GM23338 (cell line): Measurements from ENCODE around the gene XIRP2. TPM values are rescaled to one million over a fixed set of nuclear protein-coding genes. Genes with fewer than 3 reads are reported as not detected.
"Not testable (repeated sequence)": the region's sequence is repeated elsewhere in the genome, so short reads cannot be mapped to it uniquely, and the experiment has no call there.

ENCODE experiments used
- ATAC-seq: fragments of 200-7000 bp; cut with Tn5 transposase; 3 replicates; pipeline ENCODE4 v1.9.1; 2020
- DNase-seq: peaks from one replicate; pipeline ENCODE4 v3.0.0-alpha.2; 2015; ENCODE audit warnings: low spot score
- H2AFZ ChIP-seq: fragments of 200-600 bp; sonication (generic); 2 replicates; pipeline ENCODE4 v1.8.0; 2016; ENCODE audit warnings: antibody characterized with exemption, mild to moderate bottlenecking, moderate library complexity
- H3F3A ChIP-seq: fragments of 200-600 bp; sonication (generic); replicated peaks from 2 replicates; pipeline ENCODE4 v1.8.0; 2017; ENCODE audit warnings: antibody characterized with exemption, mixed run types, low read depth
- H3K27ac ChIP-seq: fragments of 200-600 bp; sonication (generic); 2 replicates; pipeline ENCODE4 v1.6.1; 2016; ENCODE audit warnings: low read depth
- H3K27me3 ChIP-seq: fragments of 200-600 bp; sonication (generic); 2 replicates; pipeline ENCODE4 v1.8.0; 2016; ENCODE audit warnings: mild to moderate bottlenecking, mixed run types, moderate library complexity; ENCODE audit not compliant: insufficient read depth
- H3K36me3 ChIP-seq: fragments of 200-600 bp; sonication (generic); 2 replicates; pipeline ENCODE4 v1.8.0; 2016; ENCODE audit warnings: mild to moderate bottlenecking; ENCODE audit not compliant: insufficient read depth
- H3K4me1 ChIP-seq: fragments of 200-600 bp; sonication (generic); 2 replicates; pipeline ENCODE4 v1.8.0; 2016; ENCODE audit warnings: mild to moderate bottlenecking, moderate library complexity; ENCODE audit not compliant: insufficient read depth
- H3K4me2 ChIP-seq: fragments of 200-600 bp; sonication (generic); 2 replicates; pipeline ENCODE4 v1.7.1; 2017; ENCODE audit warnings: mixed run types
- H3K4me3 ChIP-seq: fragments of 200-600 bp; sonication (generic); 2 replicates; pipeline ENCODE4 v1.6.1; 2016; ENCODE audit warnings: mixed run types
- H3K79me2 ChIP-seq: fragments of 200-600 bp; sonication (generic); replicated peaks from 2 replicates; pipeline ENCODE4 v1.8.0; 2017; ENCODE audit warnings: mild to moderate bottlenecking; ENCODE audit not compliant: insufficient read depth
- H3K9me2 ChIP-seq: fragments of 200-600 bp; sonication (generic); 2 replicates; pipeline ENCODE4 v1.8.0; 2017; ENCODE audit not compliant: insufficient read depth
- H4K20me1 ChIP-seq: fragments of 200-600 bp; sonication (generic); replicated peaks from 2 replicates; pipeline ENCODE4 v1.8.0; 2017; ENCODE audit warnings: mild to moderate bottlenecking; ENCODE audit not compliant: insufficient read depth
- H3K27ac Mint-ChIP-seq: 2 replicates; pipeline ENCODE4 v1.8.0; 2020; ENCODE audit warnings: inconsistent platforms, mild to moderate bottlenecking, moderate library complexity, mixed read lengths
- H3K27me3 Mint-ChIP-seq: 3 replicates; pipeline ENCODE4 v1.8.0; 2022; ENCODE audit warnings: low read depth, mild to moderate bottlenecking, moderate library complexity, mixed read lengths, inconsistent platforms; ENCODE audit not compliant: insufficient read depth, poor library complexity
- H3K36me3 Mint-ChIP-seq: 3 replicates; pipeline ENCODE4 v1.8.0; 2021; ENCODE audit warnings: low read depth, mild to moderate bottlenecking, inconsistent platforms, moderate library complexity, mixed read lengths
- H3K4me1 Mint-ChIP-seq: 3 replicates; pipeline ENCODE4 v1.8.0; 2020; ENCODE audit warnings: mild to moderate bottlenecking, inconsistent platforms, mixed read lengths
- H3K4me3 Mint-ChIP-seq: 3 replicates; pipeline ENCODE4 v1.8.0; 2021; ENCODE audit warnings: moderate library complexity, mild to moderate bottlenecking, inconsistent platforms, mixed read lengths
- H3K9me3 Mint-ChIP-seq: 3 replicates; pipeline ENCODE4 v1.8.0; 2020; ENCODE audit warnings: moderate library complexity, mild to moderate bottlenecking, inconsistent platforms, mixed read lengths
- CREB1 ChIP-seq: fragments of 250-450 bp; sonication (Bioruptor Pico); IDR thresholded peaks from 2 replicates; pipeline ENCODE4 v1.5.0; 2020; ENCODE audit warnings: low read depth, mild to moderate bottlenecking, moderate library complexity
- EZH2 ChIP-seq: fragments of 200-600 bp; sonication (generic); IDR thresholded peaks from one replicate; pipeline ENCODE4 v1.8.0; 2017; ENCODE audit warnings: antibody characterized with exemption, mild to moderate bottlenecking, low read depth; ENCODE audit not compliant: unreplicated experiment
- EZH2phosphoT487 ChIP-seq: fragments of 200-600 bp; sonication (generic); IDR thresholded peaks from one replicate; pipeline ENCODE4 v1.8.1; 2018; ENCODE audit warnings: antibody characterized with exemption; ENCODE audit not compliant: unreplicated experiment
- JUNB ChIP-seq: IDR thresholded peaks from one replicate; pipeline ENCODE4 v1.6.1; 2016; ENCODE audit warnings: antibody characterized with exemption; ENCODE audit not compliant: unreplicated experiment
- NANOG ChIP-seq: IDR thresholded peaks from 2 replicates; pipeline ENCODE4 v1.6.1; 2016; ENCODE audit warnings: antibody characterized with exemption, borderline replicate concordance
- POLR2AphosphoS5 ChIP-seq: IDR thresholded peaks from 2 replicates; pipeline ENCODE4 v1.6.1; 2016; ENCODE audit warnings: antibody characterized with exemption, low read depth
- REST ChIP-seq: IDR thresholded peaks from one replicate; pipeline ENCODE4 v1.6.1; 2018; ENCODE audit warnings: antibody characterized with exemption; ENCODE audit not compliant: unreplicated experiment
- STAT1 ChIP-seq: IDR thresholded peaks from one replicate; pipeline ENCODE4 v1.6.1; 2016; ENCODE audit warnings: antibody characterized with exemption; ENCODE audit not compliant: unreplicated experiment
- ZNF114 ChIP-seq: fragments of 250-450 bp; sonication (Bioruptor Pico); IDR thresholded peaks from 2 replicates; pipeline ENCODE4 v1.5.0; 2020; ENCODE audit warnings: mild to moderate bottlenecking, moderate library complexity
- ZNF331 ChIP-seq: fragments of 250-450 bp; sonication (Bioruptor Pico); IDR thresholded peaks from 2 replicates; pipeline ENCODE4 v1.5.0; 2020; ENCODE audit warnings: low read depth, mild to moderate bottlenecking, moderate library complexity
- polyA plus RNA-seq: library from polyadenylated mRNA; unstranded; fragments of >200 nt; fragmentation: Nextera tagmentation; extraction: Ambion mirVana; gene quantifications from 2 replicates; pipeline ENCODE4 v1.2.1, GENCODE V29; 2016
- total RNA-seq: library from RNA; depleted of rRNA; stranded (reverse); fragments of >200 nt; shearing (Covaris generic); gene quantifications from 2 replicates; pipeline ENCODE4 v1.2.3, GENCODE V29; 2014
- TF ChIP-seq, protein P1 (sequence below): IDR thresholded peaks from 2 replicates; pipeline ENCODE4 v1.6.1; 2016; ENCODE audit warnings: antibody characterized with exemption
- TF ChIP-seq, protein P2 (sequence below): fragments of 250-450 bp; sonication (Bioruptor Pico); IDR thresholded peaks from 2 replicates; pipeline ENCODE4 v1.5.0; 2020; ENCODE audit warnings: mild to moderate bottlenecking, moderate library complexity

Gene XIRP2
- total and polyA plus RNA-seq, 2 experiments from 2014 or later: 0.17 to 0.31 TPM

DNA sequence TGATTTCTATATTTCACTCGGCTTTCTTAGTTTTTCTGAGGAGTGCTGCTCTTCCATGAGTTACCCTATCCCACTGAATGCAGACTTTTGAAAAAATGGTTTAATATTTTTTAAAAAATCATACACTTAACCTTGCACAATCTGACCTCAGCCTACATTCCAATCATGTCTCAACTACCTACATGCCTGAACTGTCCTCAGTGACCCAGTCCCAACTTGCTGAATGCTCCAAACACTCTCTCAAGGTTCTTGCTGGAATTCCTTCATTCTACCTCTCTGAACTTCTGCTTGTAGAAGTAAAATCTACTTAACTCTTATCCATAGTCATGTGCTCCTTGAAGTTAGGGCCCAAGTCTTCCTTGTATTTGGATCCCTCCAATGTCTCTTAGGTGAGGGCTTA lies 181.6 kb downstream of the XIRP2 start:
- no peak for TF ChIP-seq EZH2
- no peak for TF ChIP-seq CREB1 (CRISPR knock-in tag)
- TF ChIP-seq ZNF331 (CRISPR knock-in tag): no peak
- TF ChIP-seq POLR2AphosphoS5: no peak
- TF ChIP-seq NANOG: no peak
- TF ChIP-seq, protein P1, sequence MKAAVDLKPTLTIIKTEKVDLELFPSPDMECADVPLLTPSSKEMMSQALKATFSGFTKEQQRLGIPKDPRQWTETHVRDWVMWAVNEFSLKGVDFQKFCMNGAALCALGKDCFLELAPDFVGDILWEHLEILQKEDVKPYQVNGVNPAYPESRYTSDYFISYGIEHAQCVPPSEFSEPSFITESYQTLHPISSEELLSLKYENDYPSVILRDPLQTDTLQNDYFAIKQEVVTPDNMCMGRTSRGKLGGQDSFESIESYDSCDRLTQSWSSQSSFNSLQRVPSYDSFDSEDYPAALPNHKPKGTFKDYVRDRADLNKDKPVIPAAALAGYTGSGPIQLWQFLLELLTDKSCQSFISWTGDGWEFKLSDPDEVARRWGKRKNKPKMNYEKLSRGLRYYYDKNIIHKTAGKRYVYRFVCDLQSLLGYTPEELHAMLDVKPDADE: no peak
- TF ChIP-seq STAT1: no peak
- TF ChIP-seq REST: no peak
- no peak for TF ChIP-seq JUNB
- TF ChIP-seq, protein P2, sequence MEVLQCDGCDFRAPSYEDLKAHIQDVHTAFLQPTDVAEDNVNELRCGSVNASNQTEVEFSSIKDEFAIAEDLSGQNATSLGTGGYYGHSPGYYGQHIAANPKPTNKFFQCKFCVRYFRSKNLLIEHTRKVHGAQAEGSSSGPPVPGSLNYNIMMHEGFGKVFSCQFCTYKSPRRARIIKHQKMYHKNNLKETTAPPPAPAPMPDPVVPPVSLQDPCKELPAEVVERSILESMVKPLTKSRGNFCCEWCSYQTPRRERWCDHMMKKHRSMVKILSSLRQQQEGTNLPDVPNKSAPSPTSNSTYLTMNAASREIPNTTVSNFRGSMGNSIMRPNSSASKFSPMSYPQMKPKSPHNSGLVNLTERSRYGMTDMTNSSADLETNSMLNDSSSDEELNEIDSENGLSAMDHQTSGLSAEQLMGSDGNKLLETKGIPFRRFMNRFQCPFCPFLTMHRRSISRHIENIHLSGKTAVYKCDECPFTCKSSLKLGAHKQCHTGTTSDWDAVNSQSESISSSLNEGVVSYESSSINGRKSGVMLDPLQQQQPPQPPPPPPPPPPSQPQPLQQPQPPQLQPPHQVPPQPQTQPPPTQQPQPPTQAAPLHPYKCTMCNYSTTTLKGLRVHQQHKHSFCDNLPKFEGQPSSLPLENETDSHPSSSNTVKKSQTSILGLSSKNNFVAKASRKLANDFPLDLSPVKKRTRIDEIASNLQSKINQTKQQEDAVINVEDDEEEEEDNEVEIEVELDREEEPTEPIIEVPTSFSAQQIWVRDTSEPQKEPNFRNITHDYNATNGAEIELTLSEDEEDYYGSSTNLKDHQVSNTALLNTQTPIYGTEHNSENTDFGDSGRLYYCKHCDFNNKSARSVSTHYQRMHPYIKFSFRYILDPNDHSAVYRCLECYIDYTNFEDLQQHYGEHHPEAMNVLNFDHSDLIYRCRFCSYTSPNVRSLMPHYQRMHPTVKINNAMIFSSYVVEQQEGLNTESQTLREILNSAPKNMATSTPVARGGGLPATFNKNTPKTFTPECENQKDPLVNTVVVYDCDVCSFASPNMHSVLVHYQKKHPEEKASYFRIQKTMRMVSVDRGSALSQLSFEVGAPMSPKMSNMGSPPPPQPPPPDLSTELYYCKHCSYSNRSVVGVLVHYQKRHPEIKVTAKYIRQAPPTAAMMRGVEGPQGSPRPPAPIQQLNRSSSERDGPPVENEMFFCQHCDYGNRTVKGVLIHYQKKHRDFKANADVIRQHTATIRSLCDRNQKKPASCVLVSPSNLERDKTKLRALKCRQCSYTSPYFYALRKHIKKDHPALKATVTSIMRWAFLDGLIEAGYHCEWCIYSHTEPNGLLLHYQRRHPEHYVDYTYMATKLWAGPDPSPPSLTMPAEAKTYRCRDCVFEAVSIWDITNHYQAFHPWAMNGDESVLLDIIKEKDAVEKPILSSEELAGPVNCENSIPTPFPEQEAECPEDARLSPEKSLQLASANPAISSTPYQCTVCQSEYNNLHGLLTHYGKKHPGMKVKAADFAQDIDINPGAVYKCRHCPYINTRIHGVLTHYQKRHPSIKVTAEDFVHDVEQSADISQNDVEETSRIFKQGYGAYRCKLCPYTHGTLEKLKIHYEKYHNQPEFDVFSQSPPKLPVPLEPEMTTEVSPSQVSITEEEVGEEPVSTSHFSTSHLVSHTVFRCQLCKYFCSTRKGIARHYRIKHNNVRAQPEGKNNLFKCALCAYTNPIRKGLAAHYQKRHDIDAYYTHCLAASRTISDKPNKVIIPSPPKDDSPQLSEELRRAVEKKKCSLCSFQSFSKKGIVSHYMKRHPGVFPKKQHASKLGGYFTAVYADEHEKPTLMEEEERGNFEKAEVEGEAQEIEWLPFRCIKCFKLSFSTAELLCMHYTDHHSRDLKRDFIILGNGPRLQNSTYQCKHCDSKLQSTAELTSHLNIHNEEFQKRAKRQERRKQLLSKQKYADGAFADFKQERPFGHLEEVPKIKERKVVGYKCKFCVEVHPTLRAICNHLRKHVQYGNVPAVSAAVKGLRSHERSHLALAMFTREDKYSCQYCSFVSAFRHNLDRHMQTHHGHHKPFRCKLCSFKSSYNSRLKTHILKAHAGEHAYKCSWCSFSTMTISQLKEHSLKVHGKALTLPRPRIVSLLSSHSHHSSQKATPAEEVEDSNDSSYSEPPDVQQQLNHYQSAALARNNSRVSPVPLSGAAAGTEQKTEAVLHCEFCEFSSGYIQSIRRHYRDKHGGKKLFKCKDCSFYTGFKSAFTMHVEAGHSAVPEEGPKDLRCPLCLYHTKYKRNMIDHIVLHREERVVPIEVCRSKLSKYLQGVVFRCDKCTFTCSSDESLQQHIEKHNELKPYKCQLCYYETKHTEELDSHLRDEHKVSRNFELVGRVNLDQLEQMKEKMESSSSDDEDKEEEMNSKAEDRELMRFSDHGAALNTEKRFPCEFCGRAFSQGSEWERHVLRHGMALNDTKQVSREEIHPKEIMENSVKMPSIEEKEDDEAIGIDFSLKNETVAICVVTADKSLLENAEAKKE (CRISPR knock-in tag): no peak
- no peak for TF ChIP-seq ZNF114
- no peak for TF ChIP-seq EZH2phosphoT487
- Histone ChIP-seq H3K27me3 (no peaks in the 10 kb centered on the region), H3K4me1 (no peaks in the 10 kb centered on the region), H3K79me2 (no peaks in the 10 kb centered on the region), H3K36me3 (no peaks in the 10 kb centered on the region), H4K20me1 (no peaks in the 10 kb centered on the region), H3K4me3 (no peak overlapping the region), H3F3A (no peaks in the 10 kb centered on the region), H3K27ac (no peak overlapping the region), H3K9me2 (no peaks in the 10 kb centered on the region), H3K4me2 (no peak overlapping the region), H2AFZ (no peak overlapping the region)
- no peaks in the 10 kb centered on the region for H3K9me3 Mint-ChIP-seq
- H3K4me1 Mint-ChIP-seq: no peaks in the 10 kb centered on the region
- no peak overlapping the region for H3K4me3 Mint-ChIP-seq
- H3K27ac Mint-ChIP-seq: no peak overlapping the region
- ATAC-seq (no peak), DNase-seq (no peak)
- no peaks in the 10 kb centered on the region for H3K36me3 Mint-ChIP-seq
- no peaks in the 10 kb centered on the region for H3K27me3 Mint-ChIP-seq

DNA sequence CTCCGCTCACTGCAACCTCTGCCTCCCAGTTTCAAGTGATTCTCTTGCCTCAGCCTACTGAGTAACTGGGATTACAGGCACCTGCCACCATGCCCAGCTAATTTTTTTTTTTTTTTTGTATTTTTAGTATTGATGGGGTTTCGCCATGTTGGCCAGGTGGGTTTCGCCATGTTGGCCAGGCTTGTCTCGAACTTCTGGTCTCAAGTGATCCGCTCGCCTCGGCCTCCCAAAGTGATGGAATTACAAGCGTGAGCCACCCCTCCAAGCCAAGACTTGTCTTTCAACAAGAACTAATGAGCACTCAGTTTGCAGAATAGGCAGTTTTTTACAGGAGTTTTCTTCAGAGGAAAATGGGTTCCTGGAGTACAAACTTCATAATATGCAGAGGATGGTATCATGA lies 187.4 kb downstream of the XIRP2 start:
- H3K27me3 Mint-ChIP-seq, H3K9me2 ChIP-seq, H2AFZ ChIP-seq, H3K4me1 Mint-ChIP-seq, H3F3A ChIP-seq, H4K20me1 ChIP-seq, H3K4me1 ChIP-seq, H3K4me3 Mint-ChIP-seq, H3K4me2 ChIP-seq, H3K4me3 ChIP-seq, H3K79me2 ChIP-seq, H3K27me3 ChIP-seq, H3K36me3 ChIP-seq, H3K27ac Mint-ChIP-seq, ATAC-seq, DNase-seq, H3K9me3 Mint-ChIP-seq, H3K27ac ChIP-seq, H3K36me3 Mint-ChIP-seq: not testable (repeated sequence)
